Calu3 (cell line): ENCODE results near the gene TMEM158. TPM values are rescaled to one million over a fixed set of nuclear protein-coding genes. Genes with fewer than 3 reads are reported as not detected.

Experiments used
- BruUV-seq: library from RNA; stranded (reverse); fragments of 400-500 nt; replicated peaks from 2 replicates; lab custom pipeline; 2021; lab: Mats Ljungman, UMichigan
- CTCF ChIA-PET: fragments of 300-600 bp; sonication (Branson Sonifier 250); formaldehyde crosslinking; loops from one replicate; lab custom pipeline; 2022; ENCODE audit warnings: antibody characterized with exemption; lab: Charles Lee
- DNase-seq: peaks from one replicate; pipeline ENCODE4 v3.0.0; 2022
- H3K27ac Mint-ChIP-seq: one replicate; pipeline ENCODE4 v1.8.0; 2022; ENCODE audit warnings: mixed read lengths; ENCODE audit not compliant: unreplicated experiment
- H3K27me3 Mint-ChIP-seq: one replicate; pipeline ENCODE4 v1.8.0; 2022; ENCODE audit warnings: mixed read lengths; ENCODE audit not compliant: unreplicated experiment
- H3K36me3 Mint-ChIP-seq: one replicate; pipeline ENCODE4 v1.8.0; 2022; ENCODE audit warnings: mild to moderate bottlenecking, moderate library complexity, mixed read lengths; ENCODE audit not compliant: insufficient read depth, unreplicated experiment
- H3K4me1 Mint-ChIP-seq: one replicate; pipeline ENCODE4 v1.8.0; 2022; ENCODE audit warnings: mild to moderate bottlenecking, low read depth, mixed read lengths; ENCODE audit not compliant: unreplicated experiment
- H3K4me3 Mint-ChIP-seq: one replicate; pipeline ENCODE4 v1.8.0; 2022; ENCODE audit warnings: mild to moderate bottlenecking, low read depth, moderate library complexity, mixed read lengths; ENCODE audit not compliant: unreplicated experiment
- H3K9me3 Mint-ChIP-seq: one replicate; pipeline ENCODE4 v1.8.0; 2022; ENCODE audit warnings: low read depth, mixed read lengths; ENCODE audit not compliant: unreplicated experiment
- intact Hi-C: fragments of 100-400 bp; cut with micrococcal nuclease; formaldehyde crosslinking; loops from one replicate; pipeline ENCODE4 v1.10.0; 2022; ENCODE audit not compliant: unreplicated experiment
- total RNA-seq: library from RNA; stranded (reverse); gene quantifications from 2 replicates; pipeline ENCODE4 v1.2.3, GENCODE V29; 2022
- TF ChIP-seq, protein P1 (sequence below): fragments of 200-600 bp; IDR thresholded peaks from one replicate; pipeline ENCODE4 v1.8.0; 2022; ENCODE audit warnings: antibody characterized with exemption; ENCODE audit not compliant: unreplicated experiment

TMEM158 gene
- total RNA-seq, 1 experiment from 2014 or later: 2.5 TPM

DNA sequence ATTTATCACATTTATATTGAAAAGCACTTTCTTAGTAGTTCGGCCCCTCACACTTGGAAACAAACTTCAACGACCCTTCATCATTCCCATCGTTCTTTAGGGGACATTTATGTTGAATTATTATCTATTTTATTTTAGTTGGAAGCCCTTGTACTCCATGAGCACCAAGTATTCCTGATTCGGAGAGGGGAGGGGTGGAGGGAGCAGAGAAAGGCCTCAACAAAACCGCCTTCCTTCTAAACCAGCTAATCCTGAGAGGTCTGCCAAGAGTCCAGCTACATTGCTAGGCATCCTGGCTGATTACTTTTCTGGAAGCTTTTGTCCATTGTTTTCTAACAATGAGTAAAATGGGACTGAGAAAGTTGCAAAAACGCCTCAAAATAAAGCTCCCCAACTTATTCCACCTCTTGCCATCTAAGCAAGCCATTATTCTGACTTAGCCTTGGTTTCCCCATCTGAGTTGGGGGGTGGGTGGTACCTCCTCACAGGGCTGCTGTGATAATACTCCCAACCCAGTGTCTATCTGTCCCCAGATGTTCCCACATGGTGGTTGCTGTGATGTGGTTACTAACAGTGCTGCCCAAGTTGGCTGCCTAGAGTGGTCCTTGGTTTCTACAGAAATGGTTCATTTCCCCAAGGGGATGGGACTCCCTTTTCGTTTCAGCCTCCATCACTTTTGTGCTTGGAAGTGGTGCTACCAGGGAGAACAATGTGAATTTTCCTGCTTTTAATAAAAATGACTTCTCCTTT, 1.2 kb upstream of the TMEM158 start:
- TF ChIP-seq, protein P1, sequence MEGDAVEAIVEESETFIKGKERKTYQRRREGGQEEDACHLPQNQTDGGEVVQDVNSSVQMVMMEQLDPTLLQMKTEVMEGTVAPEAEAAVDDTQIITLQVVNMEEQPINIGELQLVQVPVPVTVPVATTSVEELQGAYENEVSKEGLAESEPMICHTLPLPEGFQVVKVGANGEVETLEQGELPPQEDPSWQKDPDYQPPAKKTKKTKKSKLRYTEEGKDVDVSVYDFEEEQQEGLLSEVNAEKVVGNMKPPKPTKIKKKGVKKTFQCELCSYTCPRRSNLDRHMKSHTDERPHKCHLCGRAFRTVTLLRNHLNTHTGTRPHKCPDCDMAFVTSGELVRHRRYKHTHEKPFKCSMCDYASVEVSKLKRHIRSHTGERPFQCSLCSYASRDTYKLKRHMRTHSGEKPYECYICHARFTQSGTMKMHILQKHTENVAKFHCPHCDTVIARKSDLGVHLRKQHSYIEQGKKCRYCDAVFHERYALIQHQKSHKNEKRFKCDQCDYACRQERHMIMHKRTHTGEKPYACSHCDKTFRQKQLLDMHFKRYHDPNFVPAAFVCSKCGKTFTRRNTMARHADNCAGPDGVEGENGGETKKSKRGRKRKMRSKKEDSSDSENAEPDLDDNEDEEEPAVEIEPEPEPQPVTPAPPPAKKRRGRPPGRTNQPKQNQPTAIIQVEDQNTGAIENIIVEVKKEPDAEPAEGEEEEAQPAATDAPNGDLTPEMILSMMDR: no peak
- no peaks in the 10 kb centered on the region for H3K4me1 Mint-ChIP-seq
- no peaks in the 10 kb centered on the region for H3K9me3 Mint-ChIP-seq
- H3K36me3 Mint-ChIP-seq: peaks cover 9% of the 10 kb centered on the region
- H3K27ac Mint-ChIP-seq: no peak overlapping the region
- CTCF ChIA-PET: no interaction called here
- peak overlapping the region; percentile 36 for H3K4me3 Mint-ChIP-seq
- intact Hi-C loops: loop anchor here (5.0 to 10.0 kb wide), 3 partner anchors 255 to 428 kb away; no protein-coding TSS in a partner anchor
- no TSS peak for BruUV-seq
- H3K27me3 Mint-ChIP-seq: peaks cover 57% of the 10 kb centered on the region
- no peak for DNase-seq

DNA sequence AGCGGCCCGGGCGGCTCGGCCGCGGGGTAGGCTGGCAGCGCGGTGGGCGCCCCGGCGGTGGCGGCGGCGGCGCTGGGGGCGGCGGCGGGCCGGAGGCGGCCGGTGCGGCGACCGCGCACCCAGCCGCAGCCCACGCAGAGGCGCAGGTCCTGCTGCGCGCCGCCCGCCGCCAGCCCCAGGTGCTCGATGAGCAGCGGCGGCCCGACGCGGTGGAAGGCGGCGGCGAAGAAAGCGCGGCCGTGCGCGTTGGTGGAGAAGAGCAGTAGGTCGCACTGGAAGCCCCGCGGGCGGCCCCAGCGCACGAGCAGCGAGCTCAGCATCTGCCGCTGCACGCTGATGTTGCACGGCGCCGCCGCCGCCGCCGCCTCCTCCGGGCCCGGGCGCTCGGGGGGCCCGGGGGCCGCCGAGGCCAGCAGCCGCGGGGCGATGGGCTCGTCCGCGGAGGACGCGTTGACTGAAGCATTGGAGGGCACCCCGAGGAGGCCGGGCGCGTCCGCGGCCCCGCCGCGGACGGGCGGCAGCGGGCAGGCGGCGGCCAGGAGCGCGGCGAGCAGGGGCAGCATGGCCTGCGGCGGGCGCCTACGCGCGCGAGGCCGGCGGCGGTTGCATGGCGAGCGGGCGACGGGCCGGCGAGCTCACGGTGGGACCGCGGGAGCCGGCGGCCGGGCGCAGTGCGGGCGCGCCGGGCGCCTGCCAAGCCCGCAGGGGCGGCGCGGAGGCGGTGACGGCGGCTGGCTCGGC, 452 bp downstream of the TMEM158 start:
- peak; percentile 24 for DNase-seq
- Mint-ChIP-seq H3K27ac (no peak overlapping the region), H3K36me3 (peaks cover 9% of the 10 kb centered on the region), H3K27me3 (peaks cover 41% of the 10 kb centered on the region), H3K9me3 (no peaks in the 10 kb centered on the region), H3K4me3 (peak overlapping the region; percentile 75), H3K4me1 (no peaks in the 10 kb centered on the region)
- TF ChIP-seq, protein P1: no peak
- CTCF ChIA-PET: interaction anchor here (0.5 to 2.6 kb wide), 5 partner anchors 15 to 471 kb away, joined by 3 to 12 read pairs (median 7); no protein-coding TSS in a partner anchor
- BruUV-seq: no TSS peak
- intact Hi-C loops: loop anchor here (5.0 to 10.0 kb wide), 3 partner anchors 257 to 429 kb away; no protein-coding TSS in a partner anchor

DNA sequence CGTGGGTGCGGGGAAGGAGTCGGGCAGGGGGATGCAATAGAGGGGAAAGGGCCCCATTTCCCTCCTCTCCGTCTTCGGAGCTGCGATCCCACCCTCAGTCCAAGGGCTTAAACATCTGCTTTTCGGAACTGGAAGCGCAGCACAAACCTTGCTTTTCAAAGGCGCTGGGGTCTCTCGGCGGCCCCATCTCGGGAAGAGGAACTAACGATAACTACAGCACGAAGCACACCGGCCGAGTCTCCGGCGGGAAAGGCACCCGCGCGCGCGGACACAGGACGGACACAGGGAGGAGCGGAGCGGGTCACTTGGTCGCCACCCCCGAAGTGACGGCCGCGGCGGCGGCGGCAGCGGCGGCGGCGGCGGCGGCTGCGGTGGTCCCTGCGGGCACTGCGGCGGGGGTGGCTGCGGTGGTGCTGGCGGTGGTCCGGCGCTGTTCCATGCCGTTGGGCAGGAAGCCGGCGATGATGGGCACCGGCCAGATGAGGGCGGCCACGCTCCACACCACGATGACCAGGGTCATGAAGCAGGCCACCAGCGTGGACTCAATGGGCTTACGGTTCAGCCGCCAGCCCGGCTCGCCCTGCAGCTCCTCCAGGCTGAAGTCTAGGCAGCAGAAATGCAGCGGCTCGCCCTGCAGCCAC, 1.1 kb downstream of the TMEM158 start:
- H3K36me3 Mint-ChIP-seq: peaks cover 9% of the 10 kb centered on the region
- H3K27me3 Mint-ChIP-seq: peaks cover 34% of the 10 kb centered on the region
- TF ChIP-seq, protein P1: peak; percentile 37
- BruUV-seq: TSS peak; percentile 64
- CTCF ChIA-PET: interaction anchor here (0.5 to 2.6 kb wide), 6 partner anchors 15 to 472 kb away, joined by 3 to 12 read pairs (median 6); no protein-coding TSS in a partner anchor
- DNase-seq: peak; percentile 79
- H3K9me3 Mint-ChIP-seq: no peaks in the 10 kb centered on the region
- no peaks in the 10 kb centered on the region for H3K4me1 Mint-ChIP-seq
- H3K4me3 Mint-ChIP-seq: peak overlapping the region; percentile 75
- H3K27ac Mint-ChIP-seq: no peak overlapping the region
- intact Hi-C loops: loop anchor here (5.0 to 10.0 kb wide), 3 partner anchors 257 to 430 kb away; no protein-coding TSS in a partner anchor
